Skeletal muscle tissue (tissue), 4 donors: ENCODE measurements around the gene PROK2. TPM values are rescaled to one million over a fixed set of nuclear protein-coding genes. Genes with fewer than 3 reads are reported as not detected.

Source experiments
- H3K27ac ChIP-seq: one replicate; pipeline ENCODE4 v1.7.0; 2013; ENCODE audit warnings: mild to moderate bottlenecking, low read depth, low read length, inconsistent platforms
- H3K27me3 ChIP-seq, 3 donors: one replicate each; pipeline ENCODE4 v1.7.0; 2013; ENCODE audit warnings: low read length in 3 of 3; ENCODE audit not compliant: control insufficient read depth in 3 of 3, insufficient read depth in 3 of 3
- H3K36me3 ChIP-seq, 3 donors: one replicate each; pipeline ENCODE4 v1.7.0; 2013; ENCODE audit warnings: low read length in 3 of 3; ENCODE audit not compliant: control insufficient read depth in 3 of 3, insufficient read depth in 3 of 3
- H3K4me1 ChIP-seq, 3 donors: one replicate each; pipeline ENCODE4 v1.7.0; 2013; ENCODE audit warnings: low read length in 3 of 3, mild to moderate bottlenecking in 3 of 3; ENCODE audit not compliant: control insufficient read depth in 3 of 3, insufficient read depth in 3 of 3
- H3K4me3 ChIP-seq, 3 donors: one replicate each; pipeline ENCODE4 v1.7.0; 2013; ENCODE audit warnings: low read length in 3 of 3
- H3K9ac ChIP-seq, 3 donors: one replicate each; pipeline ENCODE4 v1.7.0; 2013; ENCODE audit warnings: low read length in 3 of 3, mild to moderate bottlenecking in 3 of 3, moderate library complexity in 2 of 3, low read depth in 1 of 3
- H3K9me3 ChIP-seq, 3 donors: one replicate each; pipeline ENCODE4 v1.7.0; 2013; ENCODE audit warnings: low read length in 3 of 3; ENCODE audit not compliant: control insufficient read depth in 3 of 3
- total RNA-seq: library from RNA; depleted of rRNA; stranded (reverse); fragments of >200 nt; gene quantifications from one replicate; pipeline ENCODE4 v1.2.3, GENCODE V29; 2014
- donor health status: Osteomylitis.

PROK2 gene
- total RNA-seq, 1 donor from 2014 or later: 0.52 TPM

DNA sequence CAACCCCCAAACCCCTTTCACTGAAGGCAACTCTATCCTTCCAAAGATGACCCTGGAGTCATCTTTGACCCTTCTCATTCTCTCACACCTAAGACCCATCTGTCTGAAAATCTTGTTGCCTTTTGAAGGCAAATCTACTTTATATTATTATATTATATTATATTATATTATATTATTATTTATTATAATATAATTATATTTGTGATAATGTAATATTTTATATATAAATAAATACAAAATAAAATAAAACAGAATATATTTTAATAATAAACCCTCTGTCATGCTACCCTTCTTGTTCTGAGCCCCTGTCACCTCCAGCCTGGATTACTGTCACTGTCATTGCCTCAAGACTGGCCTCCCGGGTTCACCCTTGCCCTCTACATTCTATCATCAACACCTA is 5.0 kb upstream of the PROK2 start:
- peaks cover 3 to 17% (median 15%) of the 10 kb centered on the region in 3 donors for H3K27me3 ChIP-seq
- H3K9me3 ChIP-seq: no peaks in the 10 kb centered on the region
- H3K9ac ChIP-seq: no peak overlapping the region
- no peak overlapping the region for H3K27ac ChIP-seq
- H3K4me1 ChIP-seq: peaks cover 0 to 3% (median 0%) of the 10 kb centered on the region in 3 donors
- H3K4me3 ChIP-seq: no peak overlapping the region
- no peaks in the 10 kb centered on the region for H3K36me3 ChIP-seq

DNA sequence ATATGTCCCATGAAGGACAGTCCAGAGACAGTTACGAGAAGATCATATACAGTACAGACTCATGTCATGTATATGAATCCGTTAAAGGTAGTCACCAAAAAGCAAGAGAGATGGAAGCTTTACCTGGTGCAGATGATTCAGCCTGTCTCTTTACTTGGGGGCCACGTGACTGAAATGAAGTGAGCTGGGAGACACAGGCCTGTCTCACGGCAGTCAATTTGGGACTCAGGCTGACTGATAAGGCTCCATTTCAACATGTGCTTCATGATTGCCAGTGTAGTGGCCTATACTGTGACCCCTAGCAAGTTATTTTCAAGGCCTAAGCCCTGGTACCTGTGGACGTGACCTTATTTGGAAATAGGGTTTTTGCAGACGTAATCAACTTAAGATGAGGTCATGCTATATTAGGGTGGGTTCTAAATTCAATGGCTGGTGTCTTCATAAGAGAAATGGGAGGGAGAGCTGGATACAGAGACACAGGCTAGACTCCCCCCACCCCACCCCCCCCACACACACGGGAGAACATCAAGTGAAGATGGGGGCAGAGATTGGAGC is 3.0 kb upstream of the PROK2 start:
- Histone ChIP-seq H3K27ac (no peak overlapping the region), H3K9me3 (no peaks in the 10 kb centered on the region), H3K9ac (no peak overlapping the region), H3K27me3 (peaks cover 22 to 35% (median 28%) of the 10 kb centered on the region in 3 donors), H3K4me1 (peaks cover 7 to 10% (median 8%) of the 10 kb centered on the region in 3 donors), H3K4me3 (no peak overlapping the region), H3K36me3 (no peaks in the 10 kb centered on the region)

DNA sequence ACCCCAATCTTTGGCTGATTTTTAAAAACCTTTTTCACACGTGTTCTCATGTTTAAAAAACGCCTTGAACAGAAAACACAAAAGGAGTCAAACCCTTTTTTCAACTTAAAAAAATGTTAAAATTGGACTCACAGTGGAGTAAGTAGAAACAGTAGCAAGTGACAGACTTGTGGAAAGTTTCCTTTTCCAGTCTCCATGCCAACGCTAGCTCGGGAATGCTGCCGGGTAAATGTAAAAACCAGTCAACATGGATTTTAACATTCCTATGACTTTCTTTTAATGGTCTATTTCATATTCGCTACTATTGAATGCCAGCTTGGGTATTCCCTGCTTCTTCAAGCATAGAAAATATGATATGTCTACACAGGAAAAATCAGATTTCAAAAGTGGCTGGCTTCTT is 1.6 kb upstream of the PROK2 start:
- H3K4me1 ChIP-seq: peaks cover 7 to 10% (median 8%) of the 10 kb centered on the region in 3 donors
- H3K4me3 ChIP-seq: no peak overlapping the region
- H3K9ac ChIP-seq: no peak overlapping the region
- H3K9me3 ChIP-seq: no peaks in the 10 kb centered on the region
- H3K36me3 ChIP-seq: no peaks in the 10 kb centered on the region
- peaks cover 35 to 48% (median 36%) of the 10 kb centered on the region in 3 donors for H3K27me3 ChIP-seq
- no peak overlapping the region for H3K27ac ChIP-seq

DNA sequence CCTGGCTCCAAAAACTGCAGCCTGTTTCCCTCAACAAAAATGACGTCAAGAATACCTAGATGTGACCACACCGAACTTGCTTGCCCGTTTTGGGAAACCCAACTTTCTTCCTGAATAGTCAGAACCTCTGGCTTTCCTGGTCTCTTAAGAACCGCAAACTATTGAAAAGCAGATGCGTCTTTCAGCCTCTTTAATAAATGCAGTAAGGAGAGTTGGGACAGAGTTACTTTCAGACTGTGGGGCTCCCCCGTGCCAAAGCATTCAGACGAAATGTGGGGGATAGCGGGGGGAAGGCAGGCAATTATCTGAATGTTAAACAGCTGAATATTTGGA is 1.2 kb upstream of the PROK2 start:
- peaks cover 7 to 10% (median 8%) of the 10 kb centered on the region in 3 donors for H3K4me1 ChIP-seq
- H3K27ac ChIP-seq: no peak overlapping the region
- no peaks in the 10 kb centered on the region for H3K36me3 ChIP-seq
- peaks cover 38 to 51% (median 40%) of the 10 kb centered on the region in 3 donors for H3K27me3 ChIP-seq
- no peak overlapping the region for H3K9ac ChIP-seq
- no peaks in the 10 kb centered on the region for H3K9me3 ChIP-seq
- H3K4me3 ChIP-seq: no peak overlapping the region

DNA sequence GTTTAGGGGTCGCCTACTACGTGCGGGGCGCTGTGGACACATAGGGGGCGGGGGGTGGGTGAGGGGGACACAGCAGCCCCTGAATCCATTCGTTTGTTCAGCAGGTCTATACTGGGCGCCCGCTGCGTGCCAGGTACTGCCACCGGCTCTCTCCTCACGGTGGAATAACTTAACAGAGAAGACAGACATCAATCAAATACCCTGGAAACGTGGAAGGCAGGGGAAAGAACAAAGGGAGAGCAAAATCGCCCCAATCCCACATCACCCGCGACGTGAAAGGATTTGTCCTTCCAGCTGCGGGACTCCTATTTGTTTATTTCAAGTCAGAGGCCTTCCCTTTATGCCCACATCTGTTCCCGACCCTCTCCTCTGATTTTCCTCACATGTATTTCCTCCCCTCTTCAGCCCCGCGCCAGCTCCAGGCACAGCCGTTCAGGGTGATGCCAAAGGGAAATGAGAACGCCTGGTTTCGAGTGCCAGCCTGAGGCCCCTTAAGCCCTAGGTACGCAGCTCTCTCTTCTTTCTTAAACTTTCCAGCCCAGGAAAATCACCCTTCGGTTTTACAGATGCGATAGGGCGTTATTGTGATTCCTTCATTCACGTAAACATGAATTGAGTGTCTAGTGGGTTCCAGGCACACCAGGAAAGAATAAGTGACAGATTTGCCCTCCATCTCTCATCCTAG is 726 bp upstream of the PROK2 start:
- Histone ChIP-seq H3K4me3 (no peak overlapping the region), H3K9ac (no peak overlapping the region), H3K36me3 (no peaks in the 10 kb centered on the region), H3K4me1 (peaks cover 7 to 10% (median 8%) of the 10 kb centered on the region in 3 donors), H3K27ac (no peak overlapping the region), H3K27me3 (peaks cover 42 to 55% (median 42%) of the 10 kb centered on the region in 3 donors), H3K9me3 (no peaks in the 10 kb centered on the region)

DNA sequence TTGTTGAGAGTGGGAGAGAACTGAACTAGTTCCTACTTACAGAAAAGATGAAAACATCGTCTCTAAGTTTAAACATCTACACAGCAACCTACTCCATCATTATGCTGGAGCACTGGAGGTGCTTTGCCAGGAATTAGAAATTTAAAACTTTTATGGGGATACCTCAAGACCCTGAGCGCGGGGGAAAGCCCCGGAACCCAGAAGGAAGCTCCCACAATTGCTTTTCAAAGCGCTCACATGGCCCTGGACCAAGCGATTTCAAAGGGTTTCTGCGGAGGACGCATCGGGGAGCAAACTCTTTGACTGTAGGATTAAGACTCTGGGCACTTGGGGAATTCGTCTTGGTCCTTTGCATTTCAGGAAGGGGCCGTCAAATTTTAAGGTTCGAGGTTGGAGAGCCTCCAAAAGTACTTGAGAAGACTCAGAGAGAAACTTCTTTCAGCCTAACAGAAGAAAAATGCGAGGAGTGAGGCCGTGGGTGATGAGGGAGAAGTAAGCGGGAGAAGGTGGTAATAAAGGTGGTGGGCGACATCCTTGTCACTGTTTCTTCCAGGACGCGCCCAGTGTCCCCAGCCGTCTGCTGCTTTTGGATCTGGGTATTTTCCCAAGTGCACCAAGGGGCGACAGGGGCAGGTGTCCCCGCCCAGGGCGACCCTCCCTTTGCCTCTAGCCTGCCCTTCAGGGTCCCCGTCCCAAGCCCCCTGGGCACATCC is 591 bp downstream of the PROK2 start:
- H3K27me3 ChIP-seq: peaks cover 49 to 67% (median 54%) of the 10 kb centered on the region in 3 donors

DNA sequence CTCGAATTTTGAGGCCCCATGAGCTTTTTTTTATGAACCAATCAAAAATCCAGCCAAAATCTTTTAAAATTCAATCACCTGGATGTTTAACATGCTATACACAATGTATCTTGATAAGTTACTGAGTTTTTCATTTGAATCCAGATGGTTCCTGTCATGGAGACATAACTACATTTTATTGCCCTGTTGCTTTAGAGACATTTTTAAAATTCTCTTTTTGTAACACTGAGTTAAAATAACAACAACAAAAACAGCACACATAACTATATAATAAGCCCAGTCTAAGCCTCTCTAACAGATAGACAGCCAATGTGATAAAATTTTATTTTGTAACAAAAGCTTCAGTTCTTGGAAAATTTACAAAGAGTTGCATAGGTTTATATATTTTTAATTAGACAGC is 1.8 kb downstream of the PROK2 start:
- Histone ChIP-seq H3K4me1 (peaks cover 7 to 10% (median 8%) of the 10 kb centered on the region in 3 donors), H3K36me3 (no peaks in the 10 kb centered on the region), H3K9me3 (no peaks in the 10 kb centered on the region), H3K4me3 (no peak overlapping the region), H3K27me3 (peaks cover 49 to 68% (median 59%) of the 10 kb centered on the region in 3 donors), H3K9ac (no peak overlapping the region), H3K27ac (no peak overlapping the region)

More for the DNA sequence above, 591 bp downstream of the PROK2 start:
- no peak overlapping the region for H3K27ac ChIP-seq
- H3K36me3 ChIP-seq: no peaks in the 10 kb centered on the region
- H3K4me3 ChIP-seq: peak overlapping the region in 1 of 3 donors; percentile 30
- H3K9ac ChIP-seq: no peak overlapping the region
- no peaks in the 10 kb centered on the region for H3K9me3 ChIP-seq
- H3K4me1 ChIP-seq: peaks cover 7 to 10% (median 8%) of the 10 kb centered on the region in 3 donors

DNA sequence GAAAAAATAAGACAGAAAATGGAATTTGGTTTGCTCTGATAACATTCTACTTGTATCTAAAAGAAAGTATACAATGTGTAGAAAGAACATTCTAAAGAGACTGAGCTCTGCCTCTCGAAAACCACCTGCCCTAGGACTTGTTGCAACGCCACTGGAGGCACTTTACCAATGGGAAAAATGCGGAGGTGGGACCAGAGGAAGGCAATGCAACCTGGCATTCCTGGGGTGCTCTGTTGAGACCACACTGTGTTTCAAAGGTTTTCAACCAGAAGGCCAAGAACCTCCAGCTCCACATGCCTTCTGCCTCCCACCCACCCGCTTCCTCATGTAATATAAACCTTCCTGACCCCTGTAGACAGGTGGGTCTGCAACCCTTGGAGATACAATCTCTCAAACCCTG is 4.5 kb downstream of the PROK2 start:
- H3K9ac ChIP-seq: no peak overlapping the region
- peaks cover 7 to 8% (median 7%) of the 10 kb centered on the region in 3 donors for H3K4me1 ChIP-seq
- H3K9me3 ChIP-seq: no peaks in the 10 kb centered on the region
- no peak overlapping the region for H3K27ac ChIP-seq
- H3K36me3 ChIP-seq: no peaks in the 10 kb centered on the region
- H3K4me3 ChIP-seq: no peak overlapping the region
- H3K27me3 ChIP-seq: peaks cover 46 to 56% (median 54%) of the 10 kb centered on the region in 3 donors

DNA sequence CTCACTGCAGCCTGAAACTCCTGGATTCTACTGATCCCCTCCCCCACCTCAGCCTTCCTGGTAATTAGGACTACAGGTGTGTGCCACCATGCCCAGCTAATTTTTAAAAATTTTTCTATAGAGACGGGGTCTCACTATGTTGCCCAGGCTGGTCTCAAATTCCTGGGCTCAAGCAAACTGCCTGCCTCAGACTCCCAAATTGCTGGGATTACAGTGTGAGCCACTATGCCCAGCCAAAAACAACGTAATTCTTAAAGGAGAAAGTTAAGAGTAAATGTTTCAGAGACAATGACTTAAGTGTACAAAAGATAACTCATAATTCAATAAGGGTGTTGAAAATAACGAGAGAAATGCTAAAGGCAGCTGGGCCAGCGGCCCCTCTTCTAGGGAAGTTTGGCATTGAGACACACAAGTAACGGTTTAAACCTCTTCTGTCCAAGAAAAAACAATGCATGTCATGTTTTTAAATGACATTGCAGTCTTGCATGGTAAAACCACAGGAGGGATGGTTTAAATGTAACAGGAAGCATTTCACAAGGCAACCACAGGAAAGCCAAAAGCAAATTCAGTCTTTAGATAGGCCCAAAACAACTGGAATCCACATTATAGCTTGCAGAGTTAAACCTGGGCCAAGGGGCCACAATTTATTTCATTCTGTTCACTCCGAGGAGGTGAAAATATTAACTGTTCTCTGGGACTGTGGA is 5.1 kb downstream of the PROK2 start:
- H3K27ac ChIP-seq: no peak overlapping the region

More for the DNA sequence above, 5.1 kb downstream of the PROK2 start:
- H3K36me3 ChIP-seq: no peaks in the 10 kb centered on the region
- no peak overlapping the region for H3K4me3 ChIP-seq
- H3K9ac ChIP-seq: no peak overlapping the region
- H3K9me3 ChIP-seq: no peaks in the 10 kb centered on the region
- H3K27me3 ChIP-seq: peaks cover 45 to 52% (median 50%) of the 10 kb centered on the region in 3 donors
- H3K4me1 ChIP-seq: peaks cover 7% of the 10 kb centered on the region in 3 donors
